Measurements from ENCODE around the gene ATP8A1.

DNA sequence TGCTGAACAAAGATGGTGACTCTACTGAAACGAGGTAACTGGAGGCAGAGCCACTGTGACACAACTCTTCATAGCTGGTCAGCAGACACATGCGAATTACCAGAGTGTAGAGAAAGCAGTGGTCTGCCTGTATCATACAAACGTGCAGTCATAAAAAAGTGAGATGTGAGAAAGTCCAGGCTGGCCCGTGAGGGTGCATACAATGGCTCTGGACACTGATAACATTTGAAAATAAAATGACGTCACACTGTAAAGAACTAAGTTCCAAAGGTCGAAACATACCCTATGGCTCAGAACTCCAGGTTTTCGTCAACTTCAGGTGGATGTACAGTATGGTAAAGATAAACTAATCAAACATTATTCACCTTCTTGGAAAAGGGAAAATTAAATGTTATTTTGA, 163.9 kb downstream of the ATP8A1 start:
- TF ChIP-seq, protein P1, sequence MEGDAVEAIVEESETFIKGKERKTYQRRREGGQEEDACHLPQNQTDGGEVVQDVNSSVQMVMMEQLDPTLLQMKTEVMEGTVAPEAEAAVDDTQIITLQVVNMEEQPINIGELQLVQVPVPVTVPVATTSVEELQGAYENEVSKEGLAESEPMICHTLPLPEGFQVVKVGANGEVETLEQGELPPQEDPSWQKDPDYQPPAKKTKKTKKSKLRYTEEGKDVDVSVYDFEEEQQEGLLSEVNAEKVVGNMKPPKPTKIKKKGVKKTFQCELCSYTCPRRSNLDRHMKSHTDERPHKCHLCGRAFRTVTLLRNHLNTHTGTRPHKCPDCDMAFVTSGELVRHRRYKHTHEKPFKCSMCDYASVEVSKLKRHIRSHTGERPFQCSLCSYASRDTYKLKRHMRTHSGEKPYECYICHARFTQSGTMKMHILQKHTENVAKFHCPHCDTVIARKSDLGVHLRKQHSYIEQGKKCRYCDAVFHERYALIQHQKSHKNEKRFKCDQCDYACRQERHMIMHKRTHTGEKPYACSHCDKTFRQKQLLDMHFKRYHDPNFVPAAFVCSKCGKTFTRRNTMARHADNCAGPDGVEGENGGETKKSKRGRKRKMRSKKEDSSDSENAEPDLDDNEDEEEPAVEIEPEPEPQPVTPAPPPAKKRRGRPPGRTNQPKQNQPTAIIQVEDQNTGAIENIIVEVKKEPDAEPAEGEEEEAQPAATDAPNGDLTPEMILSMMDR (conservative IDR thresholded peaks at IDR 0.05), result no peak
- no peak for TF ChIP-seq ZFX (IDR thresholded peaks at IDR 0.05)
